ENCODE results near the gene SHKBP1. TPM values are rescaled to one million over a fixed set of nuclear protein-coding genes. Genes with fewer than 3 reads are reported as not detected.
A peak's percentile ranks its signal among the peaks of the same experiment; 100 is the strongest.

The SHKBP1 gene
- total RNA-seq, 1 donor from 2014 or later = 51.6 TPM

DNA sequence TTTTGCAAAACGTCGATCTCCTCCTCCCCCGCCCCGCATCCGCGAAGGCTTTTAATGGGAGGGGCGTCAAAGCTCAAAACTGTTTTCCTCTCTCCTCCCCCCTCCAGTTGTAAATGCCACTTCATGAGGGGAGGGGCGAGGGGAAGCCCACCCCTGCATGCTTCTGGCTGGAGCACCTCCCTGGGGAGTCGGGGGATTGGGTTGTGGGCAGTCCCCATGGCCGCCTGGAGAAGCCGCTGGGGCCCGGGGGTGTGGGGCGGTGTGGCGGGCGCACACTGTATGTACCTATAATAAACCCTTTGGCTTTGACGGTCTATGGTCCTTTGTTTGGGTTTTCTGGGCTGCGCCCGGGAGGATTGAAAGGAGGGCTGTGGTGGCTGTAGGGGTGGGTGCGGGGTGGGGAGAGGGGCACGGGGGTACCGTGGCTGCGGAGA lies 505 bp upstream of the SHKBP1 start:
- Histone ChIP-seq H3K36me3 (peaks cover 0 to 16% of the 10 kb centered on the region in 2 donors), H3K4me3 (peak overlapping the region; percentile 68 to 78), H3K9me3 (no peaks in the 10 kb centered on the region), H3K27ac (peak overlapping the region; percentile 68), H3K27me3 (no peaks in the 10 kb centered on the region), H3K4me1 (peaks cover 22% of the 10 kb centered on the region)
- no peak for DNase-seq (ENCODE audit: extremely low spot score in 2 of 2)
- TF ChIP-seq POLR2AphosphoS5 (IDR thresholded peaks at IDR 0.05; ENCODE audit: insufficient read depth in 1 of 2, low read depth in 1 of 2) (no peak), POLR2A (IDR thresholded peaks at IDR 0.05) (no peak)
- TF ChIP-seq, protein P1, sequence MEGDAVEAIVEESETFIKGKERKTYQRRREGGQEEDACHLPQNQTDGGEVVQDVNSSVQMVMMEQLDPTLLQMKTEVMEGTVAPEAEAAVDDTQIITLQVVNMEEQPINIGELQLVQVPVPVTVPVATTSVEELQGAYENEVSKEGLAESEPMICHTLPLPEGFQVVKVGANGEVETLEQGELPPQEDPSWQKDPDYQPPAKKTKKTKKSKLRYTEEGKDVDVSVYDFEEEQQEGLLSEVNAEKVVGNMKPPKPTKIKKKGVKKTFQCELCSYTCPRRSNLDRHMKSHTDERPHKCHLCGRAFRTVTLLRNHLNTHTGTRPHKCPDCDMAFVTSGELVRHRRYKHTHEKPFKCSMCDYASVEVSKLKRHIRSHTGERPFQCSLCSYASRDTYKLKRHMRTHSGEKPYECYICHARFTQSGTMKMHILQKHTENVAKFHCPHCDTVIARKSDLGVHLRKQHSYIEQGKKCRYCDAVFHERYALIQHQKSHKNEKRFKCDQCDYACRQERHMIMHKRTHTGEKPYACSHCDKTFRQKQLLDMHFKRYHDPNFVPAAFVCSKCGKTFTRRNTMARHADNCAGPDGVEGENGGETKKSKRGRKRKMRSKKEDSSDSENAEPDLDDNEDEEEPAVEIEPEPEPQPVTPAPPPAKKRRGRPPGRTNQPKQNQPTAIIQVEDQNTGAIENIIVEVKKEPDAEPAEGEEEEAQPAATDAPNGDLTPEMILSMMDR (IDR thresholded peaks at IDR 0.05) = no peak
- intact Hi-C loops (cut with DNase I) = no loop called here

GRCh38 chr19:40578442-40578908 lies 1.8 kb downstream of the SHKBP1 start:
- no peak overlapping the region for H3K4me3 ChIP-seq
- intact Hi-C loops (cut with DNase I) = no loop called here
- TF ChIP-seq, protein P1 (IDR thresholded peaks at IDR 0.05) = no peak
- no peak for TF ChIP-seq POLR2A (IDR thresholded peaks at IDR 0.05)
- no peak for TF ChIP-seq POLR2AphosphoS5 (IDR thresholded peaks at IDR 0.05; ENCODE audit: insufficient read depth in 1 of 2, low read depth in 1 of 2)

DNA sequence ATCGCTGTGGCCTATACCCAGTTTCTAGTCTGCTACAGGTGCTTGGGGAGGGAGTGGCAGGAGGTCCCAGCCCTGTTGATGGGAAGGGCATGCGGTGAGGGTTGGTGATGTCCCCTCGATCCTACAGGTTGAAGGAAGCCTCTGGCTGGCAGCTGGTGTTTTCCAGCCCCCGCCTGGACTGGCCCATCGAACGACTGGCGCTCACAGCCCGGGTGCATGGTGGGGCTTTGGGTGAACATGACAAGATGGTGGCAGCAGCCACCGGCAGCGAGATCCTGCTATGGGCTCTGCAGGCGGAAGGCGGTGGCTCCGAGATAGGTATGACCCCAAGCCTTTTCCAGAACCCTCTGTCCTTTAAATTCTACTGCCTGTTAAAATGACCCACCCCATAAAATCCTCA lies 3.9 kb downstream of the SHKBP1 start:
- TF ChIP-seq, protein P1 (IDR thresholded peaks at IDR 0.05) = no peak
- TF ChIP-seq POLR2AphosphoS5 (IDR thresholded peaks at IDR 0.05; ENCODE audit: insufficient read depth in 1 of 2, low read depth in 1 of 2) (no peak), POLR2A (IDR thresholded peaks at IDR 0.05) (no peak)
- Histone ChIP-seq H3K27me3 (no peaks in the 10 kb centered on the region), H3K4me3 (no peak overlapping the region), H3K4me1 (peaks cover 22% of the 10 kb centered on the region), H3K27ac (no peak overlapping the region), H3K36me3 (peaks cover 0 to 39% of the 10 kb centered on the region in 2 donors), H3K9me3 (no peaks in the 10 kb centered on the region)
- intact Hi-C loops (cut with DNase I) = no loop called here
- DNase-seq (ENCODE audit: extremely low spot score in 2 of 2) = no peak

More at GRCh38 chr19:40578442-40578908, 1.8 kb downstream of the SHKBP1 start:
- no peak for DNase-seq (ENCODE audit: extremely low spot score in 2 of 2)
- peaks cover 0 to 29% of the 10 kb centered on the region in 2 donors for H3K36me3 ChIP-seq
- no peaks in the 10 kb centered on the region for H3K9me3 ChIP-seq
- peaks cover 22% of the 10 kb centered on the region for H3K4me1 ChIP-seq
- H3K27me3 ChIP-seq = no peaks in the 10 kb centered on the region
- no peak overlapping the region for H3K27ac ChIP-seq

- H3K36me3 ChIP-seq = peaks cover 0 to 39% of the 10 kb centered on the region in 2 donors
- peaks cover 22% of the 10 kb centered on the region for H3K4me1 ChIP-seq
- H3K4me3 ChIP-seq = no peak overlapping the region
- H3K27ac ChIP-seq = no peak overlapping the region
- no peak for DNase-seq (ENCODE audit: extremely low spot score in 2 of 2)
- no peak for TF ChIP-seq POLR2AphosphoS5 (IDR thresholded peaks at IDR 0.05; ENCODE audit: insufficient read depth in 1 of 2, low read depth in 1 of 2)
- TF ChIP-seq, protein P1 (IDR thresholded peaks at IDR 0.05) = no peak
- no peak for TF ChIP-seq POLR2A (IDR thresholded peaks at IDR 0.05)
- intact Hi-C loops (cut with DNase I) = no loop called here
- no peaks in the 10 kb centered on the region for H3K9me3 ChIP-seq
- no peaks in the 10 kb centered on the region for H3K27me3 ChIP-seq
Observed at GRCh38 chr19:40581531-40581930, 4.9 kb downstream of the SHKBP1 start.

- Histone ChIP-seq H3K27ac (no peak overlapping the region), H3K4me1 (peaks cover 17% of the 10 kb centered on the region), H3K9me3 (no peaks in the 10 kb centered on the region), H3K4me3 (no peak overlapping the region), H3K27me3 (no peaks in the 10 kb centered on the region), H3K36me3 (peaks cover 0 to 45% of the 10 kb centered on the region in 2 donors)
- DNase-seq (ENCODE audit: extremely low spot score in 2 of 2) = no peak
- intact Hi-C loops (cut with DNase I) = no loop called here
- TF ChIP-seq, protein P1 (IDR thresholded peaks at IDR 0.05) = no peak
- TF ChIP-seq POLR2A (IDR thresholded peaks at IDR 0.05) (no peak), POLR2AphosphoS5 (IDR thresholded peaks at IDR 0.05; ENCODE audit: insufficient read depth in 1 of 2, low read depth in 1 of 2) (no peak)
Observed at GRCh38 chr19:40582467-40582866, 5.8 kb downstream of the SHKBP1 start.
